ENCODE measurements around the gene LCN9.

- no peak for TF ChIP-seq MAZ (IDR thresholded peaks at IDR 0.05; ENCODE audit: borderline replicate concordance, low read depth, low read length)
- no peak for TF ChIP-seq RAD21 (IDR thresholded peaks at IDR 0.05; ENCODE audit: low read length)
- no peak for TF ChIP-seq CTCF (conservative IDR thresholded peaks at IDR 0.05; ENCODE audit: low read depth, low read length)
- no peak for TF ChIP-seq MAFK (IDR thresholded peaks at IDR 0.05; ENCODE audit: low read depth, low read length)
- TF ChIP-seq POLR2A (IDR thresholded peaks at IDR 0.05; ENCODE audit: low read depth, low read length): no peak
- TF ChIP-seq, protein P1, sequence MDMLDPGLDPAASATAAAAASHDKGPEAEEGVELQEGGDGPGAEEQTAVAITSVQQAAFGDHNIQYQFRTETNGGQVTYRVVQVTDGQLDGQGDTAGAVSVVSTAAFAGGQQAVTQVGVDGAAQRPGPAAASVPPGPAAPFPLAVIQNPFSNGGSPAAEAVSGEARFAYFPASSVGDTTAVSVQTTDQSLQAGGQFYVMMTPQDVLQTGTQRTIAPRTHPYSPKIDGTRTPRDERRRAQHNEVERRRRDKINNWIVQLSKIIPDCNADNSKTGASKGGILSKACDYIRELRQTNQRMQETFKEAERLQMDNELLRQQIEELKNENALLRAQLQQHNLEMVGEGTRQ (IDR thresholded peaks at IDR 0.05; ENCODE audit: low read depth, low read length): no peak
- TF ChIP-seq MXI1 (IDR thresholded peaks at IDR 0.05; ENCODE audit: borderline replicate concordance, low read depth, low read length): no peak
- TF ChIP-seq ELK1 (IDR thresholded peaks at IDR 0.05; ENCODE audit: borderline replicate concordance, low read depth, low read length): no peak
- TF ChIP-seq BHLHE40 (IDR thresholded peaks at IDR 0.05; ENCODE audit: low read depth, low read length): no peak
- TF ChIP-seq RFX5 (IDR thresholded peaks at IDR 0.05; ENCODE audit: low read depth, low read length): no peak
- TF ChIP-seq FOS (IDR thresholded peaks at IDR 0.05; ENCODE audit: low read depth, low read length): no peak
- no peak for TF ChIP-seq SMC3 (IDR thresholded peaks at IDR 0.05; ENCODE audit: low read depth, low read length)
- TF ChIP-seq RCOR1 (IDR thresholded peaks at IDR 0.05; ENCODE audit: insufficient replicate concordance, low read length): no peak
- TF ChIP-seq CEBPB (IDR thresholded peaks at IDR 0.05; ENCODE audit: low read depth, low read length): no peak
Observed at GRCh38 chr9:135660407-135660806, 2.7 kb upstream of the LCN9 start.
